Right ventricle myocardium inferior (tissue), 1 donor: ENCODE measurements around the gene FAM171A1. TPM values are rescaled to one million over a fixed set of nuclear protein-coding genes. Genes with fewer than 3 reads are reported as not detected.
A peak's percentile ranks its signal among the peaks of the same experiment; 100 is the strongest.
"Not testable (repeated sequence)": the region's sequence is repeated elsewhere in the genome, so short reads cannot be mapped to it uniquely, and the experiment has no call there.

Source experiments
- ATAC-seq: fragments of 200-7000 bp; cut with Tn5 transposase; one replicate; pipeline ENCODE4 v1.9.1; 2020; ENCODE audit warnings: mild to moderate bottlenecking, moderate library complexity
- DNase-seq: peaks from one replicate; pipeline ENCODE4 v3.0.0; 2021; ENCODE audit errors: missing footprints
- intact Hi-C: fragments of 100-400 bp; cut with DNase I; formaldehyde crosslinking; loops from one replicate; pipeline ENCODE4 v1.11.0; 2022
- total RNA-seq: library from RNA; stranded (reverse); fragmentation: NEBNext Ultra II Directional; extraction: Animal tissue kit (Norgen Biotek cat#: 25700); gene quantifications from one replicate; pipeline ENCODE4 v1.2.1, GENCODE V29; 2021
- donor health status: DM: no; HTN: yes; CAD: no; lungs with severe emphysema.

Gene FAM171A1
- total RNA-seq, 1 donor from 2014 or later = 12.2 TPM

GRCh38 chr10:15305634-15306033, 65.5 kb downstream of the FAM171A1 start:
- ATAC-seq (no peak), DNase-seq (no peak)
- intact Hi-C loops = no loop called here

- no peak for DNase-seq
- ATAC-seq = no peak
- intact Hi-C loops = no loop called here
Measured at GRCh38 chr10:15305161-15305560, 65.9 kb downstream of the FAM171A1 start.

- ATAC-seq, DNase-seq, intact Hi-C loops: not testable (repeated sequence)
Measured at GRCh38 chr10:15302188-15302956, 68.7 kb downstream of the FAM171A1 start.

GRCh38 chr10:15300697-15301096, 70.4 kb downstream of the FAM171A1 start:
- peak; percentile 88 for ATAC-seq
- intact Hi-C loops = no loop called here
- no peak for DNase-seq

GRCh38 chr10:15300145-15300544, 70.9 kb downstream of the FAM171A1 start:
- DNase-seq (no peak), ATAC-seq (no peak)
- intact Hi-C loops = no loop called here

GRCh38 chr10:15296701-15297100, 74.4 kb downstream of the FAM171A1 start:
- intact Hi-C loops = no loop called here
- DNase-seq (no peak), ATAC-seq (no peak)

GRCh38 chr10:15295537-15296325, 75.4 kb downstream of the FAM171A1 start:
- intact Hi-C loops = no loop called here
- DNase-seq = no peak
- ATAC-seq = no peak

GRCh38 chr10:15293862-15294842, 76.9 kb downstream of the FAM171A1 start:
- peak; percentile 78 for ATAC-seq
- no peak for DNase-seq

GRCh38 chr10:15290671-15291070, 80.4 kb downstream of the FAM171A1 start:
- DNase-seq (no peak), ATAC-seq (no peak)
- intact Hi-C loops = no loop called here

More at GRCh38 chr10:15293862-15294842, 76.9 kb downstream of the FAM171A1 start:
- intact Hi-C loops = no loop called here

- DNase-seq (no peak), ATAC-seq (peak; percentile 14)
- intact Hi-C loops = no loop called here
Measured at GRCh38 chr10:15290150-15290549, 80.9 kb downstream of the FAM171A1 start.

GRCh38 chr10:15280974-15281373, 90.1 kb downstream of the FAM171A1 start:
- DNase-seq (no peak), ATAC-seq (no peak)
- intact Hi-C loops = no loop called here

- DNase-seq (no peak), ATAC-seq (no peak)
- intact Hi-C loops = no loop called here
Measured at GRCh38 chr10:15280462-15280861, 90.6 kb downstream of the FAM171A1 start.

- DNase-seq (no peak), ATAC-seq (no peak)
- intact Hi-C loops = no loop called here
Measured at GRCh38 chr10:15279236-15279635, 91.9 kb downstream of the FAM171A1 start.

- no peak for ATAC-seq
- intact Hi-C loops = no loop called here
- no peak for DNase-seq
Measured at GRCh38 chr10:15278786-15279185, 92.3 kb downstream of the FAM171A1 start.

- ATAC-seq, intact Hi-C loops: not testable (repeated sequence)
Measured at GRCh38 chr10:15276039-15276438, 95.0 kb downstream of the FAM171A1 start.

GRCh38 chr10:15269838-15270237, 101.3 kb downstream of the FAM171A1 start:
- ATAC-seq, intact Hi-C loops, DNase-seq: not testable (repeated sequence)

More at GRCh38 chr10:15276039-15276438, 95.0 kb downstream of the FAM171A1 start:
- DNase-seq = not testable (repeated sequence)

GRCh38 chr10:15267496-15267895, 103.6 kb downstream of the FAM171A1 start:
- intact Hi-C loops = no loop called here

GRCh38 chr10:15266117-15266516, 105.0 kb downstream of the FAM171A1 start:
- ATAC-seq (no peak), DNase-seq (no peak)
- intact Hi-C loops = no loop called here

More at GRCh38 chr10:15267496-15267895, 103.6 kb downstream of the FAM171A1 start:
- ATAC-seq = no peak
- DNase-seq = no peak

- DNase-seq (no peak), ATAC-seq (no peak)
- intact Hi-C loops = no loop called here
Measured at GRCh38 chr10:15265558-15265957, 105.5 kb downstream of the FAM171A1 start.
